ENCODE data around the gene PPT1.

DNA sequence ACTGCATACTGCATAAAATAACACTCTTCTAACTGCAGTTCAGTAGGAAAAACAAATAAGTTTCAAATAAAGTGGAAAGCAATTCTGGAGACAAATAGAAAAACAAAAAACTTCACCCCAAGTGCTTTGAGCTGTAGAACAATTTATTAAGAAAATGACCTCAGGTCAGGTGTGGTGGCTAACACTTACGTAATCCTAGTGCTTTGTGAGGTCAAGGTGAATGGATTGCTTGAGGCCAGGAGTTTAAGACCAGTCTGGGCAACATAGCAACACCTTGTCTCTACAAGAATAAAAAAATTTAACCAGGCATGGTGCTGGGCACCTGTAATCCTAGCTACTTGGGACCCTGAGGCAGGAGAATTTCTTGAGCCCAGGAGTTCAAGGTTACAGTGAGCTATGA is 5.0 kb upstream of the PPT1 start:
- no peak for TF ChIP-seq POLR2A (IDR thresholded peaks at IDR 0.05)
- TF ChIP-seq, protein P1, sequence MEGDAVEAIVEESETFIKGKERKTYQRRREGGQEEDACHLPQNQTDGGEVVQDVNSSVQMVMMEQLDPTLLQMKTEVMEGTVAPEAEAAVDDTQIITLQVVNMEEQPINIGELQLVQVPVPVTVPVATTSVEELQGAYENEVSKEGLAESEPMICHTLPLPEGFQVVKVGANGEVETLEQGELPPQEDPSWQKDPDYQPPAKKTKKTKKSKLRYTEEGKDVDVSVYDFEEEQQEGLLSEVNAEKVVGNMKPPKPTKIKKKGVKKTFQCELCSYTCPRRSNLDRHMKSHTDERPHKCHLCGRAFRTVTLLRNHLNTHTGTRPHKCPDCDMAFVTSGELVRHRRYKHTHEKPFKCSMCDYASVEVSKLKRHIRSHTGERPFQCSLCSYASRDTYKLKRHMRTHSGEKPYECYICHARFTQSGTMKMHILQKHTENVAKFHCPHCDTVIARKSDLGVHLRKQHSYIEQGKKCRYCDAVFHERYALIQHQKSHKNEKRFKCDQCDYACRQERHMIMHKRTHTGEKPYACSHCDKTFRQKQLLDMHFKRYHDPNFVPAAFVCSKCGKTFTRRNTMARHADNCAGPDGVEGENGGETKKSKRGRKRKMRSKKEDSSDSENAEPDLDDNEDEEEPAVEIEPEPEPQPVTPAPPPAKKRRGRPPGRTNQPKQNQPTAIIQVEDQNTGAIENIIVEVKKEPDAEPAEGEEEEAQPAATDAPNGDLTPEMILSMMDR (IDR thresholded peaks at IDR 0.05), result no peak
- TF ChIP-seq POLR2AphosphoS5 (IDR thresholded peaks at IDR 0.05), result no peak
- TF ChIP-seq EP300 (IDR thresholded peaks at IDR 0.05), result no peak

All from stomach (tissue), 4 donors.